IMR-90 (cell line): ENCODE data around the gene SLC23A1. TPM values are rescaled to one million over a fixed set of nuclear protein-coding genes. Genes with fewer than 3 reads are reported as not detected.

Experiments used
- ATAC-seq: fragments of 200-7000 bp; cut with Tn5 transposase; 2 replicates; pipeline ENCODE4 v1.9.1; 2020; ENCODE audit warnings: low read depth, mild to moderate bottlenecking, moderate library complexity
- BruUV-seq: library from RNA; stranded (reverse); fragments of 400-500 nt; replicated peaks from 2 replicates; lab custom pipeline; 2021; lab: Mats Ljungman, UMichigan
- CTCF ChIA-PET: fragments of 300-600 bp; formaldehyde crosslinking; extraction: SDS; loops from one replicate; lab custom pipeline; 2021; ENCODE audit warnings: antibody characterized with exemption; lab: Yijun Ruan, JAX
- POLR2A ChIA-PET: fragments of 300-600 bp; sonication (Branson Sonifier 250); formaldehyde crosslinking; loops from one replicate; lab custom pipeline; 2022; ENCODE audit warnings: antibody characterized with exemption; ENCODE audit not compliant: unreplicated experiment; lab: Charles Lee
- DNase-seq: peaks from one replicate; pipeline ENCODE4 v3.0.0; 2013
- H2AFZ ChIP-seq: replicated peaks from 2 replicates; pipeline ENCODE3; 2013; ENCODE audit warnings: low read length, mild to moderate bottlenecking; ENCODE audit not compliant: poor library complexity
- H2AK5ac ChIP-seq: 2 replicates; pipeline ENCODE4 v1.6.1; 2013; ENCODE audit warnings: low read depth, low read length, inconsistent platforms
- H2AK9ac ChIP-seq: replicated peaks from 2 replicates; pipeline ENCODE3; 2013; ENCODE audit warnings: mild to moderate bottlenecking, low read depth, low read length, moderate library complexity; ENCODE audit not compliant: poor library complexity
- H2BK120ac ChIP-seq: 2 replicates; pipeline ENCODE4 v1.6.1; 2013; ENCODE audit warnings: low read depth, low read length, inconsistent platforms
- H2BK15ac ChIP-seq: 3 replicates; pipeline ENCODE4 v1.6.1; 2013; ENCODE audit warnings: low read depth, low read length, inconsistent platforms
- H2BK20ac ChIP-seq: 2 replicates; pipeline ENCODE4 v1.6.1; 2013; ENCODE audit warnings: low read depth, mild to moderate bottlenecking, inconsistent platforms, low read length, moderate library complexity
- H2BK5ac ChIP-seq: 2 replicates; pipeline ENCODE4 v1.6.1; 2013; ENCODE audit warnings: mild to moderate bottlenecking, low read depth, low read length, inconsistent platforms; ENCODE audit not compliant: poor library complexity, severe bottlenecking
- H3K14ac ChIP-seq: replicated peaks from 2 replicates; pipeline ENCODE4 v1.6.1; 2013; ENCODE audit warnings: low read depth, low read length, inconsistent platforms
- H3K18ac ChIP-seq: 2 replicates; pipeline ENCODE4 v1.6.1; 2013; ENCODE audit warnings: low read depth, low read length, control low read depth
- H3K23ac ChIP-seq: 2 replicates; pipeline ENCODE4 v1.6.1; 2013; ENCODE audit warnings: low read depth, low read length, inconsistent platforms
- H3K27ac ChIP-seq: 2 replicates; pipeline ENCODE4 v1.5.1; 2013; ENCODE audit warnings: mild to moderate bottlenecking, control low read depth, low read length; ENCODE audit not compliant: insufficient read depth
- H3K27me3 ChIP-seq: 2 replicates; pipeline ENCODE4 v1.6.1; 2013; ENCODE audit warnings: low read length; ENCODE audit not compliant: control insufficient read depth, insufficient read depth
- H3K36me3 ChIP-seq: 2 replicates; pipeline ENCODE4 v1.6.1; 2013; ENCODE audit warnings: low read length, mixed read lengths; ENCODE audit not compliant: control insufficient read depth, insufficient read depth
- H3K4ac ChIP-seq: 2 replicates; pipeline ENCODE4 v1.6.1; 2013; ENCODE audit warnings: low read depth, low read length, inconsistent platforms
- H3K4me1 ChIP-seq: 2 replicates; pipeline ENCODE4 v1.6.1; 2013; ENCODE audit warnings: low read length, mixed read lengths; ENCODE audit not compliant: control insufficient read depth, insufficient read depth
- H3K4me2 ChIP-seq: 2 replicates; pipeline ENCODE4 v1.6.1; 2013; ENCODE audit warnings: low read depth, mild to moderate bottlenecking, control low read depth, low read length, moderate library complexity
- H3K4me3 ChIP-seq: 2 replicates; pipeline ENCODE4 v1.5.1; 2013; ENCODE audit warnings: low read depth, mild to moderate bottlenecking, control low read depth, low read length, moderate library complexity; ENCODE audit not compliant: insufficient read depth
- H3K56ac ChIP-seq: 2 replicates; pipeline ENCODE4 v1.6.1; 2013; ENCODE audit warnings: low read length, inconsistent platforms; ENCODE audit not compliant: insufficient read depth; ENCODE audit errors: extremely low read depth
- H3K79me1 ChIP-seq, 2 experiments: 2 replicates each; pipeline ENCODE4 v1.6.1; 2013; ENCODE audit warnings: low read length in 2 of 2, inconsistent platforms in 1 of 2, low read depth in 1 of 2
- H3K9ac ChIP-seq: 2 replicates; pipeline ENCODE4 v1.6.1; 2013; ENCODE audit warnings: low read depth, low read length, control low read depth
- H3K9me1 ChIP-seq: 2 replicates; pipeline ENCODE4 v1.6.1; 2013; ENCODE audit warnings: low read length, inconsistent platforms; ENCODE audit not compliant: insufficient read depth
- H3K9me3 ChIP-seq: 2 replicates; pipeline ENCODE4 v1.6.1; 2013; ENCODE audit warnings: low read length; ENCODE audit not compliant: control insufficient read depth, insufficient read depth
- H4K20me1 ChIP-seq: 2 replicates; pipeline ENCODE4 v1.6.1; 2013; ENCODE audit warnings: low read length, inconsistent platforms; ENCODE audit not compliant: insufficient read depth
- H4K5ac ChIP-seq: 2 replicates; pipeline ENCODE4 v1.6.1; 2013; ENCODE audit warnings: mild to moderate bottlenecking, low read depth, low read length, control low read depth
- H4K8ac ChIP-seq, 2 experiments: 2 replicates each; pipeline ENCODE4 v1.6.1; 2013; ENCODE audit warnings: low read depth in 2 of 2, low read length in 2 of 2, control low read depth in 1 of 2, inconsistent platforms in 1 of 2
- H4K91ac ChIP-seq: 2 replicates; pipeline ENCODE4 v1.6.1; 2013; ENCODE audit warnings: low read depth, low read length, inconsistent platforms; ENCODE audit not compliant: insufficient read depth
- BHLHE40 ChIP-seq: fragments of 150-350 bp; IDR thresholded peaks from 2 replicates; pipeline ENCODE4 v1.6.1; 2016; ENCODE audit warnings: mild to moderate bottlenecking, low read depth, low read length
- CHD1 ChIP-seq: IDR thresholded peaks from 2 replicates; pipeline ENCODE4 v1.6.1; 2012; ENCODE audit warnings: low read depth, low read length, improper control_type of control experiment
- ELK1 ChIP-seq: fragments of 150-350 bp; IDR thresholded peaks from 2 replicates; pipeline ENCODE4 v1.6.1; 2016; ENCODE audit warnings: low read depth, mild to moderate bottlenecking, low read length, moderate library complexity, borderline replicate concordance
- FOS ChIP-seq: fragments of 150-350 bp; IDR thresholded peaks from 2 replicates; pipeline ENCODE4 v1.6.1; 2016; ENCODE audit warnings: low read depth, low read length
- MAZ ChIP-seq: IDR thresholded peaks from 2 replicates; pipeline ENCODE4 v1.6.1; 2012; ENCODE audit warnings: low read depth, mild to moderate bottlenecking, low read length, improper control_type of control experiment, moderate library complexity, borderline replicate concordance
- MXI1 ChIP-seq: IDR thresholded peaks from 2 replicates; pipeline ENCODE4 v1.6.1; 2012; ENCODE audit warnings: low read depth, mild to moderate bottlenecking, low read length, moderate library complexity, borderline replicate concordance
- NFE2L2 ChIP-seq: fragments of 150-350 bp; IDR thresholded peaks from 2 replicates; pipeline ENCODE4 v1.6.1; 2016; ENCODE audit warnings: low read depth, mild to moderate bottlenecking, low read length
- RAD21 ChIP-seq: IDR thresholded peaks from 2 replicates; pipeline ENCODE4 v1.6.1; 2012; ENCODE audit warnings: low read length, improper control_type of control experiment
- RCOR1 ChIP-seq: IDR thresholded peaks from 2 replicates; pipeline ENCODE4 v1.6.1; 2012; ENCODE audit warnings: mild to moderate bottlenecking, low read length, improper control_type of control experiment; ENCODE audit not compliant: insufficient replicate concordance
- RFX5 ChIP-seq: IDR thresholded peaks from 2 replicates; pipeline ENCODE4 v1.8.0; 2012; ENCODE audit warnings: low read depth, mild to moderate bottlenecking, low read length, moderate library complexity
- SMC3 ChIP-seq: fragments of 150-350 bp; IDR thresholded peaks from 2 replicates; pipeline ENCODE4 v1.6.1; 2016; ENCODE audit warnings: low read depth, mild to moderate bottlenecking, antibody characterized with exemption, low read length, moderate library complexity
- WGBS, 2 experiments: methylation state at CpG; one replicate each; pipeline versions ENCODE4 v1.1.5 to v1.1.7; 2013; ENCODE audit warnings: missing lambda C conversion rate in 2 of 2; ENCODE audit not compliant: insufficient read length in 1 of 2; ENCODE audit errors: extremely low coverage in 2 of 2; 5-methylcytosine and 5-hydroxymethylcytosine counted together
- dilution Hi-C: fragments of 300-500 bp; cut with HindIII; formaldehyde crosslinking; loops from one replicate; pipeline ENCODE4 v1.14.3; 2018; ENCODE audit warnings: low sequenced_read_pairs; ENCODE audit not compliant: unreplicated experiment
- in situ Hi-C: fragments of 300-500 bp; cut with MboI; formaldehyde crosslinking; loops from 3 replicates; pipeline ENCODE4 v1.14.3; 2019; ENCODE audit warnings: low sequenced_read_pairs, inconsistent platforms, mixed read lengths
- intact Hi-C: fragments of 100-400 bp; cut with micrococcal nuclease; formaldehyde crosslinking; loops from 2 replicates; pipeline ENCODE4 v1.10.0; 2022
- polyA plus RNA-seq, 3 experiments: library from polyadenylated mRNA; depleted of rRNA; stranded (reverse); fragments of >200 nt; gene quantifications; 2 replicates each; pipeline ENCODE4 v1.2.3, GENCODE V29; 2012; ENCODE audit warnings: low replicate concordance in 1 of 3
- total RNA-seq: library from RNA; depleted of rRNA; stranded (reverse); fragments of >200 nt; gene quantifications from 2 replicates; pipeline ENCODE4 v1.2.3, GENCODE V29; 2012
- TF ChIP-seq, protein P1 (sequence below): conservative IDR thresholded peaks from 2 replicates; pipeline ENCODE4 v1.5.1; 2012; ENCODE audit warnings: mild to moderate bottlenecking, low read depth, low read length, improper control_type of control experiment
- TF ChIP-seq, protein P2 (sequence below): fragments of 150-350 bp; IDR thresholded peaks from 2 replicates; pipeline ENCODE4 v1.6.1; 2017; ENCODE audit warnings: mild to moderate bottlenecking, antibody characterized with exemption, low read length, low read depth

Gene SLC23A1
- total and polyA plus RNA-seq, 2 of the 4 experiments (the other 2 are of a cell fraction): not detected

- dilution Hi-C loops: no loop called here
- no peak overlapping the region for H4K5ac ChIP-seq
- no peak for DNase-seq
- in situ Hi-C loops: no loop called here
- H3K27ac ChIP-seq: no peak overlapping the region
- H2BK120ac ChIP-seq: no peak overlapping the region
- H4K8ac ChIP-seq: 0 out of 4 replicates have a peak overlapping the region, but pooled peaks of 1 of the 2 experiments have one; percentile 47
- H3K79me1 ChIP-seq: no peaks in the 10 kb centered on the region
- no peak overlapping the region for H4K91ac ChIP-seq
- WGBS, 2 experiments: 100% methylated on average over 3 of the region's 10 CpGs; no CpG with 5 or more reads in 1 of the 2 experiments
- no peak for ATAC-seq
- ChIA-PET CTCF (no interaction called here), POLR2A (interaction anchor here (0.5 to 0.7 kb wide), 2 partner anchors 21 to 85 kb away, joined by 3 to 4 read pairs; no protein-coding TSS in a partner anchor)
- peak overlapping the region; percentile 87; the same call in 1 of the 2 replicates for H2AK5ac ChIP-seq
- H3K9me1 ChIP-seq: no peaks in the 10 kb centered on the region
- no peak overlapping the region for H3K4ac ChIP-seq
- no peaks in the 10 kb centered on the region for H4K20me1 ChIP-seq
- H2BK20ac ChIP-seq: no peak overlapping the region
- no TSS peak for BruUV-seq
- peaks cover 16% of the 10 kb centered on the region; the same call in 1 of the 2 replicates for H3K9me3 ChIP-seq
- intact Hi-C loops: no loop called here
- H2BK15ac ChIP-seq: no peak overlapping the region
- H3K23ac ChIP-seq: no peak overlapping the region; the same call in 1 of the 2 replicates
- peaks cover 5% of the 10 kb centered on the region; the same call in 1 of the 2 replicates for H3K4me1 ChIP-seq
- H3K18ac ChIP-seq: no peak overlapping the region
- no peak overlapping the region for H2BK5ac ChIP-seq
- no peak overlapping the region for H3K14ac ChIP-seq
- no peak overlapping the region for H3K4me3 ChIP-seq
- H3K4me2 ChIP-seq: no peak overlapping the region
- H3K9ac ChIP-seq: no peak overlapping the region
- H2AK9ac ChIP-seq: peak overlapping the region; percentile 66
- H3K27me3 ChIP-seq: peaks cover 28% of the 10 kb centered on the region
- H3K56ac ChIP-seq: no peak overlapping the region
- H2AFZ ChIP-seq: peak overlapping the region; percentile 86
- no peaks in the 10 kb centered on the region for H3K36me3 ChIP-seq
- TF ChIP-seq MXI1: no peak
- no peak for TF ChIP-seq ELK1
- TF ChIP-seq RCOR1: no peak
- TF ChIP-seq, protein P1, sequence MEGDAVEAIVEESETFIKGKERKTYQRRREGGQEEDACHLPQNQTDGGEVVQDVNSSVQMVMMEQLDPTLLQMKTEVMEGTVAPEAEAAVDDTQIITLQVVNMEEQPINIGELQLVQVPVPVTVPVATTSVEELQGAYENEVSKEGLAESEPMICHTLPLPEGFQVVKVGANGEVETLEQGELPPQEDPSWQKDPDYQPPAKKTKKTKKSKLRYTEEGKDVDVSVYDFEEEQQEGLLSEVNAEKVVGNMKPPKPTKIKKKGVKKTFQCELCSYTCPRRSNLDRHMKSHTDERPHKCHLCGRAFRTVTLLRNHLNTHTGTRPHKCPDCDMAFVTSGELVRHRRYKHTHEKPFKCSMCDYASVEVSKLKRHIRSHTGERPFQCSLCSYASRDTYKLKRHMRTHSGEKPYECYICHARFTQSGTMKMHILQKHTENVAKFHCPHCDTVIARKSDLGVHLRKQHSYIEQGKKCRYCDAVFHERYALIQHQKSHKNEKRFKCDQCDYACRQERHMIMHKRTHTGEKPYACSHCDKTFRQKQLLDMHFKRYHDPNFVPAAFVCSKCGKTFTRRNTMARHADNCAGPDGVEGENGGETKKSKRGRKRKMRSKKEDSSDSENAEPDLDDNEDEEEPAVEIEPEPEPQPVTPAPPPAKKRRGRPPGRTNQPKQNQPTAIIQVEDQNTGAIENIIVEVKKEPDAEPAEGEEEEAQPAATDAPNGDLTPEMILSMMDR: no peak
- TF ChIP-seq, protein P2, sequence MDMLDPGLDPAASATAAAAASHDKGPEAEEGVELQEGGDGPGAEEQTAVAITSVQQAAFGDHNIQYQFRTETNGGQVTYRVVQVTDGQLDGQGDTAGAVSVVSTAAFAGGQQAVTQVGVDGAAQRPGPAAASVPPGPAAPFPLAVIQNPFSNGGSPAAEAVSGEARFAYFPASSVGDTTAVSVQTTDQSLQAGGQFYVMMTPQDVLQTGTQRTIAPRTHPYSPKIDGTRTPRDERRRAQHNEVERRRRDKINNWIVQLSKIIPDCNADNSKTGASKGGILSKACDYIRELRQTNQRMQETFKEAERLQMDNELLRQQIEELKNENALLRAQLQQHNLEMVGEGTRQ: no peak
- TF ChIP-seq RAD21: no peak
- TF ChIP-seq RFX5: no peak
- TF ChIP-seq CHD1: no peak
- TF ChIP-seq BHLHE40: no peak
- no peak for TF ChIP-seq SMC3
- no peak for TF ChIP-seq MAZ
- TF ChIP-seq FOS: no peak
- no peak for TF ChIP-seq NFE2L2
Measured at GRCh38 chr5:139390639-139391569, 7.8 kb upstream of the SLC23A1 start.
